T-helper 22 cell (primary cell): Measurements from ENCODE around the gene OSGEP.
A peak's percentile ranks its signal among the peaks of the same experiment; 100 is the strongest.

Experiments
- DNase-seq: peaks from one replicate; pipeline ENCODE4 v3.0.0-alpha.2; 2020; ENCODE audit warnings: low read depth

The OSGEP gene

GRCh38 chr14:20429801-20430669 is 24.6 kb downstream of the OSGEP start:
- DNase-seq = no peak

GRCh38 chr14:20428802-20429201 is 25.8 kb downstream of the OSGEP start:
- DNase-seq = no peak

- DNase-seq = no peak
Observed at GRCh38 chr14:20428010-20428365, 26.6 kb downstream of the OSGEP start.

GRCh38 chr14:20427231-20428009 is 27.2 kb downstream of the OSGEP start:
- DNase-seq = no peak

- DNase-seq = no peak
Observed at GRCh38 chr14:20424851-20425250, 29.8 kb downstream of the OSGEP start.

- no peak for DNase-seq
Observed at GRCh38 chr14:20422886-20423285, 31.7 kb downstream of the OSGEP start.

- no peak for DNase-seq
Observed at GRCh38 chr14:20421267-20421666, 33.3 kb downstream of the OSGEP start.

GRCh38 chr14:20419419-20419818 is 35.2 kb downstream of the OSGEP start:
- DNase-seq = no peak

GRCh38 chr14:20418501-20418909 is 36.1 kb downstream of the OSGEP start:
- no peak for DNase-seq

GRCh38 chr14:20417250-20418186 is 37.1 kb downstream of the OSGEP start:
- no peak for DNase-seq

- DNase-seq = no peak
Observed at GRCh38 chr14:20416223-20416622, 38.4 kb downstream of the OSGEP start.

GRCh38 chr14:20415782-20416206 is 38.8 kb downstream of the OSGEP start:
- no peak for DNase-seq

- no peak for DNase-seq
Observed at GRCh38 chr14:20413744-20414082, 40.9 kb downstream of the OSGEP start.

- peak; percentile 50 for DNase-seq
Observed at GRCh38 chr14:20412876-20413743, 41.5 kb downstream of the OSGEP start, which contains the start of gene TEP1. Gene TEP1 (minus strand): TSS chr14:20413501. CDS start chr14:20408439, 5,062 bp downstream.

- no peak for DNase-seq
Observed at GRCh38 chr14:20412411-20412810, 42.2 kb downstream of the OSGEP start.

GRCh38 chr14:20409226-20409625 is 45.4 kb downstream of the OSGEP start:
- DNase-seq = no peak

- no peak for DNase-seq
Observed at GRCh38 chr14:20403521-20403920, 51.1 kb downstream of the OSGEP start.

GRCh38 chr14:20400965-20401593 is 53.5 kb downstream of the OSGEP start:
- DNase-seq = no peak

- DNase-seq = no peak
Observed at GRCh38 chr14:20400589-20400964, 54.0 kb downstream of the OSGEP start.

GRCh38 chr14:20397511-20397910 is 57.1 kb downstream of the OSGEP start:
- no peak for DNase-seq
